Measurements from ENCODE around the gene LYPLAL1. TPM values are rescaled to one million over a fixed set of nuclear protein-coding genes. Genes with fewer than 3 reads are reported as not detected.

LYPLAL1 gene
- total RNA-seq: 34.8 and 38.6 TPM in 2 replicates

DNA sequence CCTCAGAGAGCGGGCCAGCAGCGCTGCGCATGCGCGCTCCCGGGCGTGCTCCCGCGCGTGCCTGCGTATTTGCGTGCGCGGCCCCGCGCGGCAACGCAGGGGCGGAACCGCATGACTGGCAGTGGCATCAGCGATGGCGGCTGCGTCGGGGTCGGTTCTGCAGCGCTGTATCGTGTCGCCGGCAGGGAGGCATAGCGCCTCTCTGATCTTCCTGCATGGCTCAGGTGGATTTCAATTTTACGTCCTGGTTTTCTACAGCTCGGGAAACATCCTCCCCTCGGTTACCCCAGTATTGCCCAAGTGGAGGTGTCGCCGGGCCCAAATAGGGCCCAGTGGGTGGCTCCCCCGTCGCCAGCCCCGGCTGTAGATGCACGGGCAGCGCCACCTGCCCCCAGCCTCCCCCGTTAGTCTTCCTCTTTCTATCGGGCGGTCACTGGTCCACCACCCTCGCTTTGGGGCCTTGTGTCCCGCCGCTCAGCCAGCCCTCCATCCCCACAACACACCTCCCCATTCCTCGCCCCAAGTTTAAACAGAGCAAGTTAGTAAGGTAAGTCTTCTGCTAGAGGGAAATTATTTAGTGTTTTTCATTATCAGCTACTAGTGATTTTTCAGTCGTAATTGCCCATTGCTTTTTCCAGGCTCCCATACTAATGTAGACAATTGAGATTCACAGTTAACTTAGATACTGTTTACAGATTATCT is at the start of gene LYPLAL1:
LYPLAL1 (plus strand) TSS at position 121 of the 702 bp plus-strand sequence; CDS start at position 134, 13 bp downstream.

Measured in smooth muscle cell of the umbilical artery (primary cell).